Measurements from ENCODE around the gene TMEM175.
"Not testable (repeated sequence)": the region's sequence is repeated elsewhere in the genome, so short reads cannot be mapped to it uniquely, and the experiment has no call there.

TMEM175 gene

GRCh38 chr4:992297-993110, 60.2 kb downstream of the TMEM175 start:
- no peak for DNase-seq

GRCh38 chr4:993111-994029, 61.1 kb downstream of the TMEM175 start, which contains the start of gene SLC26A1:
SLC26A1 (minus strand) TSS chr4:993404; CDS start chr4:991703, 1,701 bp downstream.
- DNase-seq = no peak

GRCh38 chr4:995311-996026, 63.2 kb downstream of the TMEM175 start:
- no peak for DNase-seq

- DNase-seq = no peak
Observed at GRCh38 chr4:996030-996996, 64.1 kb downstream of the TMEM175 start.

GRCh38 chr4:996997-997374, 64.7 kb downstream of the TMEM175 start:
- DNase-seq = no peak

GRCh38 chr4:997375-998071, 65.3 kb downstream of the TMEM175 start:
- DNase-seq = no peak

- DNase-seq = no peak
Observed at GRCh38 chr4:998096-998691, 65.9 kb downstream of the TMEM175 start.

GRCh38 chr4:999240-999863, 67.1 kb downstream of the TMEM175 start:
- not testable (repeated sequence) for DNase-seq

GRCh38 chr4:999882-1000425, 67.7 kb downstream of the TMEM175 start:
- DNase-seq = no peak

- no peak for DNase-seq
Observed at GRCh38 chr4:1000686-1001260, 68.5 kb downstream of the TMEM175 start.

- DNase-seq = no peak
Observed at GRCh38 chr4:1001561-1002130, 69.4 kb downstream of the TMEM175 start.

- DNase-seq = no peak
Observed at GRCh38 chr4:1002131-1002630, 69.9 kb downstream of the TMEM175 start.

GRCh38 chr4:1002631-1003251, 70.5 kb downstream of the TMEM175 start:
- DNase-seq = no peak

- no peak for DNase-seq
Observed at GRCh38 chr4:1003271-1004070, 71.2 kb downstream of the TMEM175 start.

- no peak for DNase-seq
Observed at GRCh38 chr4:1004071-1004418, 71.8 kb downstream of the TMEM175 start.

- DNase-seq = no peak
Observed at GRCh38 chr4:1004557-1005485, 72.6 kb downstream of the TMEM175 start.

- DNase-seq = no peak
Observed at GRCh38 chr4:1006856-1007255, 74.6 kb downstream of the TMEM175 start.

Measured in NCI-H146 (cell line).